Astrocyte (in vitro differentiated cells and primary cell): ENCODE results near the gene CNOT11. TPM values are rescaled to one million over a fixed set of nuclear protein-coding genes. Genes with fewer than 3 reads are reported as not detected.

ENCODE experiments used
- DNase-seq: peaks from one replicate; pipeline ENCODE4 v3.0.0-alpha.2; 2010; ENCODE audit warnings: low read depth
- FAIRE-seq: peaks from 2 replicates; lab custom pipeline; 2011; peaks lifted over from hg19 to GRCh38; lab: Jason Lieb, UNC
- H2AFZ ChIP-seq: 2 replicates; pipeline ENCODE4 v1.6.0; 2012; ENCODE audit warnings: low read depth, low read length, inconsistent platforms
- H3K27ac ChIP-seq: 2 replicates; pipeline ENCODE4 v1.5.1; 2011; ENCODE audit warnings: low read depth, low read length, inconsistent platforms
- H3K27me3 ChIP-seq: 2 replicates; pipeline ENCODE4 v1.6.0; 2011; ENCODE audit warnings: low read length, inconsistent platforms; ENCODE audit not compliant: insufficient read depth
- H3K36me3 ChIP-seq: 2 replicates; pipeline ENCODE4 v1.5.1; 2011; ENCODE audit warnings: low read length, inconsistent platforms; ENCODE audit not compliant: insufficient read depth
- H3K4me1 ChIP-seq: 2 replicates; pipeline ENCODE4 v1.5.1; 2011; ENCODE audit warnings: low read length, inconsistent platforms; ENCODE audit not compliant: insufficient read depth
- H3K4me2 ChIP-seq: 2 replicates; pipeline ENCODE4 v1.6.0; 2012; ENCODE audit warnings: low read length, inconsistent platforms
- H3K4me3 ChIP-seq: 2 replicates; pipeline ENCODE4 v1.5.1; 2011; ENCODE audit warnings: low read depth, mild to moderate bottlenecking, low read length, inconsistent platforms; ENCODE audit not compliant: insufficient read depth
- H3K79me2 ChIP-seq: 2 replicates; pipeline ENCODE4 v1.6.0; 2012; ENCODE audit warnings: mild to moderate bottlenecking, low read length, inconsistent platforms; ENCODE audit not compliant: insufficient read depth
- H3K9ac ChIP-seq: 2 replicates; pipeline ENCODE4 v1.6.0; 2012; ENCODE audit warnings: mild to moderate bottlenecking, low read length, inconsistent platforms
- H3K9me3 ChIP-seq: 2 replicates; pipeline ENCODE4 v1.5.1; 2012; ENCODE audit warnings: low read depth, mild to moderate bottlenecking, low read length, inconsistent platforms; ENCODE audit not compliant: insufficient read depth
- H4K20me1 ChIP-seq: 2 replicates; pipeline ENCODE4 v1.6.0; 2012; ENCODE audit warnings: low read length, inconsistent platforms; ENCODE audit not compliant: insufficient read depth
- H3K27ac Mint-ChIP-seq: one replicate; pipeline ENCODE4 v1.8.0; 2021; ENCODE audit warnings: mild to moderate bottlenecking, mixed read lengths; ENCODE audit not compliant: unreplicated experiment
- H3K27me3 Mint-ChIP-seq: one replicate; pipeline ENCODE4 v1.8.0; 2021; ENCODE audit warnings: low read depth, mixed read lengths; ENCODE audit not compliant: unreplicated experiment
- H3K36me3 Mint-ChIP-seq: one replicate; pipeline ENCODE4 v1.8.0; 2021; ENCODE audit warnings: low read depth, mixed read lengths; ENCODE audit not compliant: unreplicated experiment
- H3K4me1 Mint-ChIP-seq: one replicate; pipeline ENCODE4 v1.8.0; 2021; ENCODE audit warnings: low read depth, mixed read lengths; ENCODE audit not compliant: unreplicated experiment
- H3K4me3 Mint-ChIP-seq: one replicate; pipeline ENCODE4 v1.8.0; 2021; ENCODE audit warnings: mild to moderate bottlenecking, moderate library complexity, mixed read lengths; ENCODE audit not compliant: unreplicated experiment
- H3K9me3 Mint-ChIP-seq: one replicate; pipeline ENCODE4 v1.8.0; 2021; ENCODE audit warnings: mild to moderate bottlenecking, mixed read lengths; ENCODE audit not compliant: unreplicated experiment
- EZH2 ChIP-seq: IDR thresholded peaks from 2 replicates; pipeline ENCODE4 v1.6.1; 2012; ENCODE audit warnings: mild to moderate bottlenecking, low read length, inconsistent platforms; ENCODE audit not compliant: insufficient read depth
- total RNA-seq: library from RNA; stranded (reverse); gene quantifications from 2 replicates; pipeline ENCODE4 v1.2.1, GENCODE V29; 2021
- TF ChIP-seq, protein P1 (sequence below): IDR thresholded peaks from 2 replicates; pipeline ENCODE4 v1.5.1; 2011; ENCODE audit warnings: low read depth, mild to moderate bottlenecking, inconsistent platforms, low read length, moderate library complexity; ENCODE audit not compliant: insufficient read depth

CNOT11 gene
- total RNA-seq, 1 donor from 2014 or later, result 37.0 TPM

DNA sequence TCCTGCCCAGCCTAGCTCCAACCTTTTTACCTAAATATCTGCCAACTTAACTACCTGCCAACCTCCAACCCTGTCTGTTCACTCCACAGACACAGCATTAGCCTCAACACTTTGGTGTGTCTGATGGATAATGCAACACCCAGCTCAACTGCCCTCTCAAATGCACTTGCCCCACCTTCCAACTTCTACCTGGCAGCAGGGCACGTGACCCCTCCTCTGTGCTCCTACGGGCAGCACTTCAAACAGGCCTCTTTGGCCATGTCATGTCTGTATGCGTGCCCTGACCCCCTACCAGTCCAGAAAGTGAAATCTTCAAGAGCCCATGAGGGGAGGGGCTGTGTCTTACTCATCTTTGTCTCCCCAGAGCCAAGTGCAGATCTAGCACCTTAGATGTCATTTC is 30.3 kb downstream of the CNOT11 start:
- DNase-seq (no peak), FAIRE-seq (no peak)
- Histone ChIP-seq H3K4me2 (no peak overlapping the region), H3K9me3 (no peaks in the 10 kb centered on the region), H4K20me1 (peaks cover 9% of the 10 kb centered on the region), H3K79me2 (no peaks in the 10 kb centered on the region), H3K36me3 (peaks cover 54% of the 10 kb centered on the region), H3K9ac (no peak overlapping the region), H3K4me1 (no peaks in the 10 kb centered on the region), H3K4me3 (no peak overlapping the region), H2AFZ (no peak overlapping the region), H3K27me3 (no peaks in the 10 kb centered on the region), H3K27ac (no peak overlapping the region)
- H3K27ac Mint-ChIP-seq, result no peak overlapping the region
- H3K4me3 Mint-ChIP-seq, result no peak overlapping the region
- H3K36me3 Mint-ChIP-seq, result peaks cover 25% of the 10 kb centered on the region
- no peaks in the 10 kb centered on the region for H3K27me3 Mint-ChIP-seq
- no peaks in the 10 kb centered on the region for H3K4me1 Mint-ChIP-seq
- H3K9me3 Mint-ChIP-seq, result no peaks in the 10 kb centered on the region
- no peak for TF ChIP-seq EZH2
- TF ChIP-seq, protein P1, sequence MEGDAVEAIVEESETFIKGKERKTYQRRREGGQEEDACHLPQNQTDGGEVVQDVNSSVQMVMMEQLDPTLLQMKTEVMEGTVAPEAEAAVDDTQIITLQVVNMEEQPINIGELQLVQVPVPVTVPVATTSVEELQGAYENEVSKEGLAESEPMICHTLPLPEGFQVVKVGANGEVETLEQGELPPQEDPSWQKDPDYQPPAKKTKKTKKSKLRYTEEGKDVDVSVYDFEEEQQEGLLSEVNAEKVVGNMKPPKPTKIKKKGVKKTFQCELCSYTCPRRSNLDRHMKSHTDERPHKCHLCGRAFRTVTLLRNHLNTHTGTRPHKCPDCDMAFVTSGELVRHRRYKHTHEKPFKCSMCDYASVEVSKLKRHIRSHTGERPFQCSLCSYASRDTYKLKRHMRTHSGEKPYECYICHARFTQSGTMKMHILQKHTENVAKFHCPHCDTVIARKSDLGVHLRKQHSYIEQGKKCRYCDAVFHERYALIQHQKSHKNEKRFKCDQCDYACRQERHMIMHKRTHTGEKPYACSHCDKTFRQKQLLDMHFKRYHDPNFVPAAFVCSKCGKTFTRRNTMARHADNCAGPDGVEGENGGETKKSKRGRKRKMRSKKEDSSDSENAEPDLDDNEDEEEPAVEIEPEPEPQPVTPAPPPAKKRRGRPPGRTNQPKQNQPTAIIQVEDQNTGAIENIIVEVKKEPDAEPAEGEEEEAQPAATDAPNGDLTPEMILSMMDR, result no peak

DNA sequence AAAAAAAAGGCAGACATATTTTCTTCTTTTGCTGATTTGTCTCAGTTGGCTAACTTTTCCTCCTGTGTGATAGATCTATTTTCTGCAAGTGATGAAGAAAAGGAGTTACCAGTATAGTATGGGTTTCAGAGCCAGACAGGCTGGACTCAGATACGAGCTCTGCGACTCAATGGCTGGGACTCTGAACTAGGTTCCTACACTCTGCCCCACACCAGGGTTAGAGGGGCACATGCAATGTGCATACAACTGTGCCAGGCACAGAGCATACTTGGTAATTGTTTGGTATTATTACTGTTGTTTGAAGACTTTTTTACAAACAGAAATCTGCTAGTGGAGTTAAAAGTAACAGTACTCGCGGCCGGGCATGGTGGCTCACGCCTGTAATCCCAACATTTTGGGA is 34.0 kb downstream of the CNOT11 start:
- Histone ChIP-seq H3K27ac (no peak overlapping the region), H2AFZ (no peak overlapping the region), H3K27me3 (no peaks in the 10 kb centered on the region), H3K4me1 (no peaks in the 10 kb centered on the region), H4K20me1 (peaks cover 12% of the 10 kb centered on the region), H3K9ac (no peak overlapping the region), H3K79me2 (peaks cover 3% of the 10 kb centered on the region), H3K4me3 (no peak overlapping the region), H3K36me3 (peaks cover 41% of the 10 kb centered on the region), H3K4me2 (no peak overlapping the region), H3K9me3 (no peaks in the 10 kb centered on the region)
- Mint-ChIP-seq H3K4me3 (no peak overlapping the region), H3K4me1 (no peaks in the 10 kb centered on the region), H3K36me3 (peaks cover 17% of the 10 kb centered on the region), H3K9me3 (no peaks in the 10 kb centered on the region), H3K27ac (no peak overlapping the region), H3K27me3 (no peaks in the 10 kb centered on the region)
- TF ChIP-seq, protein P1, result no peak
- TF ChIP-seq EZH2, result no peak
- no peak for FAIRE-seq
- no peak for DNase-seq

DNA sequence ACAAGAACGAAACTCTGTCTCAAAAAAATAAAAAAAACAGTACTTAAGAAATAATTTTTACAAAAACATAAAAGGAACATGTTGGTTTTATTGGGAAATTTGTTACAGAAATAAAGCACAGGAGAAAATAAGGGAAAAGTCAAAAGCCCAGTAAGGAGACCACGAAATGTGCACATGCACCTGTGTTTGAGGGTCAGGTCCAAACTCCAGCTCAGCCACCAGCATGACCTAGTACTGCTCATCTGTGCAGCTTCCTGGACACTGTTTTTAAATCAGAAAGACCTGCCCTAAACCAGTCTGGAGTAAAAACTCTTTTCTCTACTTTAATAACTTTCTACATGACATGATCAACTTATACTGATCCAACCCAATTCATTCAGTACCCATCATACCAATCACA is 34.6 kb downstream of the CNOT11 start:
- H3K4me1 ChIP-seq, result no peaks in the 10 kb centered on the region
- Mint-ChIP-seq H3K27me3 (no peaks in the 10 kb centered on the region), H3K4me1 (no peaks in the 10 kb centered on the region), H3K9me3 (no peaks in the 10 kb centered on the region), H3K36me3 (peaks cover 12% of the 10 kb centered on the region), H3K4me3 (no peak overlapping the region), H3K27ac (no peak overlapping the region)
- no peak overlapping the region for H3K27ac ChIP-seq
- no peaks in the 10 kb centered on the region for H3K27me3 ChIP-seq
- H2AFZ ChIP-seq, result no peak overlapping the region
- FAIRE-seq (no peak), DNase-seq (no peak)
- H3K4me3 ChIP-seq, result no peak overlapping the region
- no peaks in the 10 kb centered on the region for H3K9me3 ChIP-seq
- peaks cover 3% of the 10 kb centered on the region for H3K79me2 ChIP-seq
- peaks cover 11% of the 10 kb centered on the region for H4K20me1 ChIP-seq
- no peak overlapping the region for H3K4me2 ChIP-seq
- peaks cover 35% of the 10 kb centered on the region for H3K36me3 ChIP-seq
- no peak overlapping the region for H3K9ac ChIP-seq
- TF ChIP-seq, protein P1, result no peak
